SK-N-SH (cell line): Measurements from ENCODE around the gene NAV2.

Experiments used
- CTCF ChIP-seq: fragments of 200-600 bp; sonication (generic); IDR thresholded peaks from 2 replicates; pipeline ENCODE4 v1.6.1; 2017; ENCODE audit warnings: antibody characterized with exemption, mild to moderate bottlenecking, moderate library complexity
- FOXJ3 ChIP-seq: sonication (generic); formaldehyde crosslinking; IDR thresholded peaks from 2 replicates; pipeline ENCODE4 v1.5.1; 2020; ENCODE audit warnings: mild to moderate bottlenecking, missing genetic modification reagents
- GABPA ChIP-seq: IDR thresholded peaks from 2 replicates; pipeline ENCODE4 v1.4.0; 2012; ENCODE audit warnings: low read depth, mild to moderate bottlenecking
- POLR2AphosphoS5 ChIP-seq: IDR thresholded peaks from 2 replicates; pipeline ENCODE4 v1.6.1; 2012; ENCODE audit warnings: low read depth, low read length
- RCOR1 ChIP-seq: fragments of 150-350 bp; IDR thresholded peaks from 2 replicates; pipeline ENCODE4 v1.6.1; 2017; ENCODE audit warnings: antibody characterized with exemption, low read length
- REST ChIP-seq: IDR thresholded peaks from 2 replicates; pipeline ENCODE4 v1.6.1; 2012; ENCODE audit warnings: mild to moderate bottlenecking, low read depth, low read length, moderate library complexity
- RFX5 ChIP-seq: IDR thresholded peaks from 2 replicates; pipeline ENCODE4 v1.6.1; 2012; ENCODE audit warnings: mild to moderate bottlenecking, improper control_type of control experiment, low read length
- TCF12 ChIP-seq: IDR thresholded peaks from 2 replicates; pipeline ENCODE4 v1.4.0; 2012
- YY1 ChIP-seq: IDR thresholded peaks from 2 replicates; pipeline ENCODE4 v1.4.0; 2012; ENCODE audit warnings: low read depth, mild to moderate bottlenecking

- TF ChIP-seq CTCF: no peak
- TF ChIP-seq REST: no peak
- TF ChIP-seq GABPA: no peak
- TF ChIP-seq YY1: no peak
- TF ChIP-seq TCF12: no peak
- TF ChIP-seq RCOR1: no peak
- no peak for TF ChIP-seq POLR2AphosphoS5
- TF ChIP-seq RFX5: no peak
- no peak for TF ChIP-seq FOXJ3 (CRISPR knock-in tag)
Measured at GRCh38 chr11:20156876-20157613, 444.4 kb downstream of the NAV2 start.
